HUES64 (cell line): Measurements from ENCODE around the gene NDUFA9.

ENCODE experiments used
- H3K27ac ChIP-seq: 2 replicates; pipeline ENCODE4 v1.7.0; 2013; ENCODE audit warnings: low read depth, low read length, inconsistent platforms
- H3K27me3 ChIP-seq: 2 replicates; pipeline ENCODE4 v1.6.1; 2013; ENCODE audit warnings: mild to moderate bottlenecking, low read length; ENCODE audit not compliant: insufficient read depth
- H3K36me3 ChIP-seq: 2 replicates; pipeline ENCODE4 v1.6.1; 2013; ENCODE audit warnings: mild to moderate bottlenecking, low read length; ENCODE audit not compliant: insufficient read depth
- H3K4me1 ChIP-seq: 2 replicates; pipeline ENCODE4 v1.6.1; 2013; ENCODE audit warnings: mild to moderate bottlenecking, low read length, moderate library complexity; ENCODE audit not compliant: insufficient read depth
- H3K4me3 ChIP-seq: 2 replicates; pipeline ENCODE4 v1.5.1; 2013; ENCODE audit warnings: mild to moderate bottlenecking, low read length, moderate library complexity
- H3K9ac ChIP-seq: 2 replicates; pipeline ENCODE4 v1.6.1; 2013; ENCODE audit warnings: mild to moderate bottlenecking, low read depth, low read length
- H3K9me3 ChIP-seq: 2 replicates; pipeline ENCODE4 v1.6.1; 2013; ENCODE audit warnings: low read depth, low read length; ENCODE audit not compliant: insufficient read depth
- WGBS: fragments of 150-250, 120-280 bp; methylation state at CpG from one replicate; pipeline ENCODE4 v1.1.7; 2013; ENCODE audit warnings: missing lambda C conversion rate; 5-methylcytosine and 5-hydroxymethylcytosine counted together

Gene NDUFA9

GRCh38 chr12:4690760-4691159, 41.8 kb downstream of the NDUFA9 start:
- H3K9ac ChIP-seq = no peak overlapping the region
- H3K9me3 ChIP-seq = no peaks in the 10 kb centered on the region
- H3K36me3 ChIP-seq = peaks cover 52% of the 10 kb centered on the region
- H3K4me3 ChIP-seq = no peak overlapping the region
- H3K27ac ChIP-seq = no peak overlapping the region
- 95% methylated on average over 5 of the region's 5 CpGs for WGBS
- no peaks in the 10 kb centered on the region for H3K4me1 ChIP-seq
- H3K27me3 ChIP-seq = no peaks in the 10 kb centered on the region
